GM23338 (cell line): ENCODE measurements around the gene GALNT14. TPM values are rescaled to one million over a fixed set of nuclear protein-coding genes. Genes with fewer than 3 reads are reported as not detected.

Experiments
- ATAC-seq: fragments of 200-7000 bp; cut with Tn5 transposase; 3 replicates; pipeline ENCODE4 v1.9.1; 2020
- DNase-seq: peaks from one replicate; pipeline ENCODE4 v3.0.0-alpha.2; 2015; ENCODE audit warnings: low spot score
- H2AFZ ChIP-seq: fragments of 200-600 bp; sonication (generic); 2 replicates; pipeline ENCODE4 v1.8.0; 2016; ENCODE audit warnings: antibody characterized with exemption, mild to moderate bottlenecking, moderate library complexity
- H3F3A ChIP-seq: fragments of 200-600 bp; sonication (generic); replicated peaks from 2 replicates; pipeline ENCODE4 v1.8.0; 2017; ENCODE audit warnings: antibody characterized with exemption, mixed run types, low read depth
- H3K27ac ChIP-seq: fragments of 200-600 bp; sonication (generic); 2 replicates; pipeline ENCODE4 v1.6.1; 2016; ENCODE audit warnings: low read depth
- H3K27me3 ChIP-seq: fragments of 200-600 bp; sonication (generic); 2 replicates; pipeline ENCODE4 v1.8.0; 2016; ENCODE audit warnings: mild to moderate bottlenecking, mixed run types, moderate library complexity; ENCODE audit not compliant: insufficient read depth
- H3K36me3 ChIP-seq: fragments of 200-600 bp; sonication (generic); 2 replicates; pipeline ENCODE4 v1.8.0; 2016; ENCODE audit warnings: mild to moderate bottlenecking; ENCODE audit not compliant: insufficient read depth
- H3K4me1 ChIP-seq: fragments of 200-600 bp; sonication (generic); 2 replicates; pipeline ENCODE4 v1.8.0; 2016; ENCODE audit warnings: mild to moderate bottlenecking, moderate library complexity; ENCODE audit not compliant: insufficient read depth
- H3K4me2 ChIP-seq: fragments of 200-600 bp; sonication (generic); 2 replicates; pipeline ENCODE4 v1.7.1; 2017; ENCODE audit warnings: mixed run types
- H3K4me3 ChIP-seq: fragments of 200-600 bp; sonication (generic); 2 replicates; pipeline ENCODE4 v1.6.1; 2016; ENCODE audit warnings: mixed run types
- H3K79me2 ChIP-seq: fragments of 200-600 bp; sonication (generic); replicated peaks from 2 replicates; pipeline ENCODE4 v1.8.0; 2017; ENCODE audit warnings: mild to moderate bottlenecking; ENCODE audit not compliant: insufficient read depth
- H3K9me2 ChIP-seq: fragments of 200-600 bp; sonication (generic); 2 replicates; pipeline ENCODE4 v1.8.0; 2017; ENCODE audit not compliant: insufficient read depth
- H4K20me1 ChIP-seq: fragments of 200-600 bp; sonication (generic); replicated peaks from 2 replicates; pipeline ENCODE4 v1.8.0; 2017; ENCODE audit warnings: mild to moderate bottlenecking; ENCODE audit not compliant: insufficient read depth
- H3K27ac Mint-ChIP-seq: 2 replicates; pipeline ENCODE4 v1.8.0; 2020; ENCODE audit warnings: inconsistent platforms, mild to moderate bottlenecking, moderate library complexity, mixed read lengths
- H3K27me3 Mint-ChIP-seq: 3 replicates; pipeline ENCODE4 v1.8.0; 2022; ENCODE audit warnings: low read depth, mild to moderate bottlenecking, moderate library complexity, mixed read lengths, inconsistent platforms; ENCODE audit not compliant: insufficient read depth, poor library complexity
- H3K36me3 Mint-ChIP-seq: 3 replicates; pipeline ENCODE4 v1.8.0; 2021; ENCODE audit warnings: low read depth, mild to moderate bottlenecking, inconsistent platforms, moderate library complexity, mixed read lengths
- H3K4me1 Mint-ChIP-seq: 3 replicates; pipeline ENCODE4 v1.8.0; 2020; ENCODE audit warnings: mild to moderate bottlenecking, inconsistent platforms, mixed read lengths
- H3K4me3 Mint-ChIP-seq: 3 replicates; pipeline ENCODE4 v1.8.0; 2021; ENCODE audit warnings: moderate library complexity, mild to moderate bottlenecking, inconsistent platforms, mixed read lengths
- H3K9me3 Mint-ChIP-seq: 3 replicates; pipeline ENCODE4 v1.8.0; 2020; ENCODE audit warnings: moderate library complexity, mild to moderate bottlenecking, inconsistent platforms, mixed read lengths
- CREB1 ChIP-seq: fragments of 250-450 bp; sonication (Bioruptor Pico); IDR thresholded peaks from 2 replicates; pipeline ENCODE4 v1.5.0; 2020; ENCODE audit warnings: low read depth, mild to moderate bottlenecking, moderate library complexity
- EZH2 ChIP-seq: fragments of 200-600 bp; sonication (generic); IDR thresholded peaks from one replicate; pipeline ENCODE4 v1.8.0; 2017; ENCODE audit warnings: antibody characterized with exemption, mild to moderate bottlenecking, low read depth; ENCODE audit not compliant: unreplicated experiment
- EZH2phosphoT487 ChIP-seq: fragments of 200-600 bp; sonication (generic); IDR thresholded peaks from one replicate; pipeline ENCODE4 v1.8.1; 2018; ENCODE audit warnings: antibody characterized with exemption; ENCODE audit not compliant: unreplicated experiment
- NANOG ChIP-seq: IDR thresholded peaks from 2 replicates; pipeline ENCODE4 v1.6.1; 2016; ENCODE audit warnings: antibody characterized with exemption, borderline replicate concordance
- POLR2AphosphoS5 ChIP-seq: IDR thresholded peaks from 2 replicates; pipeline ENCODE4 v1.6.1; 2016; ENCODE audit warnings: antibody characterized with exemption, low read depth
- STAT1 ChIP-seq: IDR thresholded peaks from one replicate; pipeline ENCODE4 v1.6.1; 2016; ENCODE audit warnings: antibody characterized with exemption; ENCODE audit not compliant: unreplicated experiment
- ZNF114 ChIP-seq: fragments of 250-450 bp; sonication (Bioruptor Pico); IDR thresholded peaks from 2 replicates; pipeline ENCODE4 v1.5.0; 2020; ENCODE audit warnings: mild to moderate bottlenecking, moderate library complexity
- ZNF331 ChIP-seq: fragments of 250-450 bp; sonication (Bioruptor Pico); IDR thresholded peaks from 2 replicates; pipeline ENCODE4 v1.5.0; 2020; ENCODE audit warnings: low read depth, mild to moderate bottlenecking, moderate library complexity
- polyA plus RNA-seq: library from polyadenylated mRNA; unstranded; fragments of >200 nt; fragmentation: Nextera tagmentation; extraction: Ambion mirVana; gene quantifications from 2 replicates; pipeline ENCODE4 v1.2.1, GENCODE V29; 2016
- total RNA-seq: library from RNA; depleted of rRNA; stranded (reverse); fragments of >200 nt; shearing (Covaris generic); gene quantifications from 2 replicates; pipeline ENCODE4 v1.2.3, GENCODE V29; 2014
- TF ChIP-seq, protein P1 (sequence below), 2 experiments: fragments of 200-600 bp in 1 of 2; sonication (generic) in 1 of 2; conservative IDR thresholded peaks; 2 replicates each; pipeline versions ENCODE4 v1.5.1 to v1.6.1; 2016 to 2017; ENCODE audit warnings: antibody characterized with exemption in 2 of 2, low read depth in 2 of 2, mild to moderate bottlenecking in 2 of 2, moderate library complexity in 1 of 2
- TF ChIP-seq, protein P2 (sequence below): fragments of 250-450 bp; sonication (Bioruptor Pico); IDR thresholded peaks from 2 replicates; pipeline ENCODE4 v1.5.0; 2020; ENCODE audit warnings: mild to moderate bottlenecking, moderate library complexity

GALNT14 gene
- total and polyA plus RNA-seq, 2 experiments from 2014 or later, result 5.4 to 7.7 TPM

DNA sequence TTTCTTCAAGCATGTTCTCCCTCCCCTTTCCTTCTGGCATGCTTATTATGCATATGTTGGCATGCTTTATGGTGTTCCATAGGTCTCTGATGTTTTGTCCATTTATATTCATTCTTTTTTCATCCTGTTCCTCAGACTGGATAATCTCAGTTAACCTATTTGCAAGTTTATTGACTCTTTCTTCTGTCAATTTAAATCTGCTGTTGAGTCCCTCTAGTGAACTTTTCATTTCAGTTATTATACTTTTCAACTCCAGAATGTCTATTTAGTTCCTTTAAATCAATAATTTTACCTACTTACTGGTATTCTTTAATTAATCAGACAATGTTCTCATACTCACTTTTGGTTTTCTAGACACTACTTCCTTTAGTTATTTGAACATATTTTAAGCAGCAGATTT, 101.2 kb downstream of the GALNT14 start (continued):
- TF ChIP-seq, protein P1, sequence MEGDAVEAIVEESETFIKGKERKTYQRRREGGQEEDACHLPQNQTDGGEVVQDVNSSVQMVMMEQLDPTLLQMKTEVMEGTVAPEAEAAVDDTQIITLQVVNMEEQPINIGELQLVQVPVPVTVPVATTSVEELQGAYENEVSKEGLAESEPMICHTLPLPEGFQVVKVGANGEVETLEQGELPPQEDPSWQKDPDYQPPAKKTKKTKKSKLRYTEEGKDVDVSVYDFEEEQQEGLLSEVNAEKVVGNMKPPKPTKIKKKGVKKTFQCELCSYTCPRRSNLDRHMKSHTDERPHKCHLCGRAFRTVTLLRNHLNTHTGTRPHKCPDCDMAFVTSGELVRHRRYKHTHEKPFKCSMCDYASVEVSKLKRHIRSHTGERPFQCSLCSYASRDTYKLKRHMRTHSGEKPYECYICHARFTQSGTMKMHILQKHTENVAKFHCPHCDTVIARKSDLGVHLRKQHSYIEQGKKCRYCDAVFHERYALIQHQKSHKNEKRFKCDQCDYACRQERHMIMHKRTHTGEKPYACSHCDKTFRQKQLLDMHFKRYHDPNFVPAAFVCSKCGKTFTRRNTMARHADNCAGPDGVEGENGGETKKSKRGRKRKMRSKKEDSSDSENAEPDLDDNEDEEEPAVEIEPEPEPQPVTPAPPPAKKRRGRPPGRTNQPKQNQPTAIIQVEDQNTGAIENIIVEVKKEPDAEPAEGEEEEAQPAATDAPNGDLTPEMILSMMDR (conservative IDR thresholded peaks at IDR 0.05; ENCODE audit: low read depth in 2 of 2), result no peak
- no peak for TF ChIP-seq EZH2phosphoT487
- no peak for TF ChIP-seq ZNF114 (CRISPR knock-in tag)
- no peak for TF ChIP-seq STAT1
- TF ChIP-seq POLR2AphosphoS5, result no peak

DNA sequence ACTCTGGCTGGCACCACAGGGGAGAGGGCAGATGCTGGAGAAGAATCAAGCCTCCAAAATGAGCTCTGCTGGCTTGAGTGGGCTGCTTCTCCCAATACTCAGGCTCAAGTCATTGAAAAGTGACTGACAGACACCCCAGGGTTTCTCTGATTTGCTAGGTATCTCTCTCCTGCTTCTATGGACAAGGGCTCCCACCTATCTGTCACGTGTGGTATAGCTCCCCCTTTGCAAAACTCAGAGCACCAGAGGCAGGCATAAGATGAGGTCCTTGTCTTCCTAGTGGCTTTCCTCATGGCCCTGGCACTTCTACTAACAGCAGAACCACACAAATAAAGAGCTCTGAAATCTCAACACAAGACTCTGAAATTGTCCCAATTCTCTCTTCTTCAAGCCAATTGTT, 105.2 kb downstream of the GALNT14 start:
- no peaks in the 10 kb centered on the region for H3K36me3 ChIP-seq
- H3K27me3 ChIP-seq, result no peaks in the 10 kb centered on the region
- ATAC-seq (peak; percentile 91), DNase-seq (peak; percentile 48)
- no peaks in the 10 kb centered on the region for H3K79me2 ChIP-seq
- H3K4me1 Mint-ChIP-seq, result peaks cover 13% of the 10 kb centered on the region
- H4K20me1 ChIP-seq, result no peaks in the 10 kb centered on the region
- TF ChIP-seq ZNF114 (CRISPR knock-in tag) (no peak), CREB1 (CRISPR knock-in tag) (no peak), EZH2phosphoT487 (no peak), ZNF331 (no peak)
- TF ChIP-seq, protein P1 (conservative IDR thresholded peaks at IDR 0.05; ENCODE audit: low read depth in 2 of 2), result peak; percentile 48 to 75
- no peak overlapping the region for H2AFZ ChIP-seq
- no peak overlapping the region for H3K27ac Mint-ChIP-seq
- H3K4me3 ChIP-seq, result no peak overlapping the region
- H3F3A ChIP-seq, result no peaks in the 10 kb centered on the region
- no peaks in the 10 kb centered on the region for H3K4me1 ChIP-seq
- H3K9me3 Mint-ChIP-seq, result peaks cover 21% of the 10 kb centered on the region
- H3K27ac ChIP-seq, result no peak overlapping the region
- no peak overlapping the region for H3K4me3 Mint-ChIP-seq
- no peaks in the 10 kb centered on the region; the same call in 1 of the 2 replicates for H3K9me2 ChIP-seq
- no peak overlapping the region for H3K4me2 ChIP-seq
- H3K36me3 Mint-ChIP-seq, result no peaks in the 10 kb centered on the region; the same call in 2 of the 3 replicates
- peaks cover 6% of the 10 kb centered on the region for H3K27me3 Mint-ChIP-seq

DNA sequence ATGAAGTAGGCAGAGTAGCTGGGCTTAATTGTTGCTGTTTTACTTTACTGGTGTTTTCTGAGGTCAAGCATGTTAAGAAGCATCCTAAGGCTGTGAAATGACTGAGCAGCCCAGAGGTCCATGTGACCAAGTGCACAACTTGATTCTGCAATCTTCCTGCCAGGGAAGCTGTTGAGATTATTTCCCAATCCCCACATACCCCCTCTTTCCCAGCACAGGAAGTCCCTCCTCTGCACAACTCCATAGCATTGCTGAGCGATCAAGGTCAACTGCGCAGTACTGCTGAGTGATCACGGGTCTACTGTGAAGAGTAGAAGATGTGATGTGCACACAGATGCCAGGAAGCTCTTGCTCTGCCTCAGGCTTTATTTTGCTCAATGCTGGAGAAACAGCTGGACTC, 105.8 kb downstream of the GALNT14 start:
- Histone ChIP-seq H3K27ac (no peak overlapping the region), H3K9me2 (no peaks in the 10 kb centered on the region; the same call in 1 of the 2 replicates), H3K79me2 (no peaks in the 10 kb centered on the region), H3K27me3 (no peaks in the 10 kb centered on the region), H2AFZ (no peak overlapping the region), H4K20me1 (no peaks in the 10 kb centered on the region), H3K36me3 (no peaks in the 10 kb centered on the region), H3K4me1 (no peaks in the 10 kb centered on the region), H3K4me3 (no peak overlapping the region), H3K4me2 (no peak overlapping the region), H3F3A (no peaks in the 10 kb centered on the region)
- no peak for DNase-seq
- Mint-ChIP-seq H3K9me3 (peaks cover 18% of the 10 kb centered on the region), H3K4me3 (no peak overlapping the region), H3K27ac (no peak overlapping the region), H3K4me1 (peaks cover 15% of the 10 kb centered on the region), H3K27me3 (peaks cover 6% of the 10 kb centered on the region), H3K36me3 (no peaks in the 10 kb centered on the region; the same call in 2 of the 3 replicates)
- no peak for ATAC-seq
- TF ChIP-seq EZH2 (no peak), STAT1 (no peak), NANOG (no peak)
- TF ChIP-seq, protein P2, sequence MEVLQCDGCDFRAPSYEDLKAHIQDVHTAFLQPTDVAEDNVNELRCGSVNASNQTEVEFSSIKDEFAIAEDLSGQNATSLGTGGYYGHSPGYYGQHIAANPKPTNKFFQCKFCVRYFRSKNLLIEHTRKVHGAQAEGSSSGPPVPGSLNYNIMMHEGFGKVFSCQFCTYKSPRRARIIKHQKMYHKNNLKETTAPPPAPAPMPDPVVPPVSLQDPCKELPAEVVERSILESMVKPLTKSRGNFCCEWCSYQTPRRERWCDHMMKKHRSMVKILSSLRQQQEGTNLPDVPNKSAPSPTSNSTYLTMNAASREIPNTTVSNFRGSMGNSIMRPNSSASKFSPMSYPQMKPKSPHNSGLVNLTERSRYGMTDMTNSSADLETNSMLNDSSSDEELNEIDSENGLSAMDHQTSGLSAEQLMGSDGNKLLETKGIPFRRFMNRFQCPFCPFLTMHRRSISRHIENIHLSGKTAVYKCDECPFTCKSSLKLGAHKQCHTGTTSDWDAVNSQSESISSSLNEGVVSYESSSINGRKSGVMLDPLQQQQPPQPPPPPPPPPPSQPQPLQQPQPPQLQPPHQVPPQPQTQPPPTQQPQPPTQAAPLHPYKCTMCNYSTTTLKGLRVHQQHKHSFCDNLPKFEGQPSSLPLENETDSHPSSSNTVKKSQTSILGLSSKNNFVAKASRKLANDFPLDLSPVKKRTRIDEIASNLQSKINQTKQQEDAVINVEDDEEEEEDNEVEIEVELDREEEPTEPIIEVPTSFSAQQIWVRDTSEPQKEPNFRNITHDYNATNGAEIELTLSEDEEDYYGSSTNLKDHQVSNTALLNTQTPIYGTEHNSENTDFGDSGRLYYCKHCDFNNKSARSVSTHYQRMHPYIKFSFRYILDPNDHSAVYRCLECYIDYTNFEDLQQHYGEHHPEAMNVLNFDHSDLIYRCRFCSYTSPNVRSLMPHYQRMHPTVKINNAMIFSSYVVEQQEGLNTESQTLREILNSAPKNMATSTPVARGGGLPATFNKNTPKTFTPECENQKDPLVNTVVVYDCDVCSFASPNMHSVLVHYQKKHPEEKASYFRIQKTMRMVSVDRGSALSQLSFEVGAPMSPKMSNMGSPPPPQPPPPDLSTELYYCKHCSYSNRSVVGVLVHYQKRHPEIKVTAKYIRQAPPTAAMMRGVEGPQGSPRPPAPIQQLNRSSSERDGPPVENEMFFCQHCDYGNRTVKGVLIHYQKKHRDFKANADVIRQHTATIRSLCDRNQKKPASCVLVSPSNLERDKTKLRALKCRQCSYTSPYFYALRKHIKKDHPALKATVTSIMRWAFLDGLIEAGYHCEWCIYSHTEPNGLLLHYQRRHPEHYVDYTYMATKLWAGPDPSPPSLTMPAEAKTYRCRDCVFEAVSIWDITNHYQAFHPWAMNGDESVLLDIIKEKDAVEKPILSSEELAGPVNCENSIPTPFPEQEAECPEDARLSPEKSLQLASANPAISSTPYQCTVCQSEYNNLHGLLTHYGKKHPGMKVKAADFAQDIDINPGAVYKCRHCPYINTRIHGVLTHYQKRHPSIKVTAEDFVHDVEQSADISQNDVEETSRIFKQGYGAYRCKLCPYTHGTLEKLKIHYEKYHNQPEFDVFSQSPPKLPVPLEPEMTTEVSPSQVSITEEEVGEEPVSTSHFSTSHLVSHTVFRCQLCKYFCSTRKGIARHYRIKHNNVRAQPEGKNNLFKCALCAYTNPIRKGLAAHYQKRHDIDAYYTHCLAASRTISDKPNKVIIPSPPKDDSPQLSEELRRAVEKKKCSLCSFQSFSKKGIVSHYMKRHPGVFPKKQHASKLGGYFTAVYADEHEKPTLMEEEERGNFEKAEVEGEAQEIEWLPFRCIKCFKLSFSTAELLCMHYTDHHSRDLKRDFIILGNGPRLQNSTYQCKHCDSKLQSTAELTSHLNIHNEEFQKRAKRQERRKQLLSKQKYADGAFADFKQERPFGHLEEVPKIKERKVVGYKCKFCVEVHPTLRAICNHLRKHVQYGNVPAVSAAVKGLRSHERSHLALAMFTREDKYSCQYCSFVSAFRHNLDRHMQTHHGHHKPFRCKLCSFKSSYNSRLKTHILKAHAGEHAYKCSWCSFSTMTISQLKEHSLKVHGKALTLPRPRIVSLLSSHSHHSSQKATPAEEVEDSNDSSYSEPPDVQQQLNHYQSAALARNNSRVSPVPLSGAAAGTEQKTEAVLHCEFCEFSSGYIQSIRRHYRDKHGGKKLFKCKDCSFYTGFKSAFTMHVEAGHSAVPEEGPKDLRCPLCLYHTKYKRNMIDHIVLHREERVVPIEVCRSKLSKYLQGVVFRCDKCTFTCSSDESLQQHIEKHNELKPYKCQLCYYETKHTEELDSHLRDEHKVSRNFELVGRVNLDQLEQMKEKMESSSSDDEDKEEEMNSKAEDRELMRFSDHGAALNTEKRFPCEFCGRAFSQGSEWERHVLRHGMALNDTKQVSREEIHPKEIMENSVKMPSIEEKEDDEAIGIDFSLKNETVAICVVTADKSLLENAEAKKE, result no peak
